GM18951 (cell line): ENCODE results near the gene DLX5.

Experiments
- POLR2A ChIP-seq: IDR thresholded peaks from 4 replicates; pipeline ENCODE4 v1.6.1; 2011; ENCODE audit warnings: mild to moderate bottlenecking; ENCODE audit not compliant: insufficient read length, insufficient read depth; ENCODE audit errors: extremely low read depth
- in situ Hi-C: fragments of 300-500 bp; cut with MboI; formaldehyde crosslinking; loops from one replicate; pipeline ENCODE4 v1.12.0; 2022; ENCODE audit warnings: low sequenced_read_pairs, mixed read lengths, inconsistent platforms; ENCODE audit not compliant: unreplicated experiment

Gene DLX5

DNA sequence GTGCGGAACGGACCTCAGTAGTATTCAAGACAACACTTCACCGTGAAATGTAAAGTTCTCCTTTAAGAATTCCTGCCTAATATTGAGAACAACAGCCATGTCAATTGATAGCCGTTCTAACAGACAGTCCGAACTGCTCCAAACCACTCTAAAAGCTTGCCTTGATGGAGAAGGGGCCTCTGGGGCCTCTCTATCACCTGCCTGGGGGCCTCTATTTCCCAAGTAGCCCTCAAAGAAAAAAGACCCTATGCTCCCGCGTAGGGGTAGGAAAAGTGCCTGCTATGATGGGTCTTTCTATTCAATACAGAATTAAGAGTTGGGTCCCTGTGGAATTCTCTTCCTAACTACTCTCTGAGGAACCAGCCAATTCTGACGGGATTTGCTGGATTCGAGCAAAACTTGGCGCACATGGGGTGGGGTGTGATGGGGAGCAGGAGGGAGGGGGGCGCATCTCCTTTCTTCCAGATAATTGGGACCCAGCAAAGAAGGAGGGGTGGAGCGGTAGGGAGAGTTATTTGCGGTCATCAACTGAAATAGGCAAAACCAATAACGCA, 27.6 kb downstream of the DLX5 start:
- no peak for TF ChIP-seq POLR2A
- in situ Hi-C loops = no loop called here

DNA sequence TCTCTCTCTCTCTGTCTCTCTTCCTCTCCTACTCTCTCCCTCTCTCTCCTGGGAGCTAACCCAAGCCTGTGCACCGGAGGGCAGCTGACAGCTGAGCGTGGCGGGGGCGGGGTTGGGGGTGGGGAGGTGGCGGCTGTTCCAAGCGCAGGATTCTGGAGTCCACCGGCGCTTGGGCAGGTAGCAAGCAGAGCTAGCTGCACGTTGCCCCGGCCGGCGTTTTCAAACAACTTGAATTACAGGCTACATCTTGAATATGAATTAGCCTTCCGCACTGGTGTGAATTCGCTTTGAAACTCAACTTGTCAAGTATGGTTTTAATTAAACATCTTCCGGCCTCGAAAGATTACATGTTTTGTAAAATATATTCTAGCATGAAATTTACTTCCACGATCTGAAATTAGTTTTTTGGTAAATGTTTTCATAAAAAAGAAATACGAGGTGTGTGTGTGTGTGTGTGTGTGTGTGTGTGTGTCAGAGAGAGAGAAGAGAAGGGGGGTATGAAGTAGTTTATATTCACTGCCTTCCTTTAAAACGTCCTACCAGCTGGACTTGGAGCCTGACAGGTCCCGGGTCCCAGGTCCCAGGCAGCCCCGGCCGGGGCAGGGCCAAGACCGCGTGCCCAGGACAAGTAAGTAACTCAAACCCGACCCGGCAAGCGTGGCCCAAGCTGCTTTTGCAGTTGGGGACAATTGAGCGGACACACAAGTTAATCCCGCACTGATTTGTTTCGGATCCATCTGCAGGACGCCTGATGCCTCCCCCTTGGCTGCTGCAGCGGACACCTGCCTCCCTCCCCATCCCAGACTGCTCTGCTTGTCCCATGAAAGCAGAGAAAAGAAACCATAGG, 28.3 kb downstream of the DLX5 start:
- no peak for TF ChIP-seq POLR2A
- in situ Hi-C loops = no loop called here

DNA sequence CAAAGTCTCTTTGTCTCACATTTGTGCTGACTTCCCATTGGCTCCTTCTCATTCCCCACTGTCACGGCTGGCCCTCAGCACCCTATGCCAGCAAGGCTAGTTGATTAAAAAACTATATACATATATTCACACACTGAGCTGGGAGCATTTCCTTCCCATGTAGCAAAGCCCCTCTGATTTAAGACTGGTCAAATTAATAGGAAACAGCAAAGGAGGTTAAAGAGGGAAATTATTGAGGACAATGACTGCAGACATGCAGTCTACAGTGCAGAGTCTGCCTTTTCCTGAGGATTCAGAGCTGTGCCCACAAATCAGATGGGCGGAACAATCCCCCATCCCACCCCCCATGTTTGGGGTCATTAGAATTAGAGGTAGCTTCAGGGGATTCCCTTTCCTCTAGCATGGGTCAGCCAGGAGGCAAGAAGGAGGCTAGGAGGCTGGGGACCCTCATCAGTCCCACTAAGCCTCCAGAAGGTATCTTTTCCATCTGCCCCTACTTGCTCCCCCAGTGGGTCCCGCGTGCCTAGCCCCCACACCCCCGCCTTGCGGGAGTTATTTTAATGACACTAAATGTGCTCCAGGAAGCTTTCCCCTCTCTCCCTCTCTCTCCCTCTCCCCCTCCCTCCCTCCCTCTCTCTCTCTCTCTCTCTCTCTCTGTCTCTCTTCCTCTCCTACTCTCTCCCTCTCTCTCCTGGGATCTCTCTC, 29.1 kb downstream of the DLX5 start:
- TF ChIP-seq POLR2A = no peak

DNA sequence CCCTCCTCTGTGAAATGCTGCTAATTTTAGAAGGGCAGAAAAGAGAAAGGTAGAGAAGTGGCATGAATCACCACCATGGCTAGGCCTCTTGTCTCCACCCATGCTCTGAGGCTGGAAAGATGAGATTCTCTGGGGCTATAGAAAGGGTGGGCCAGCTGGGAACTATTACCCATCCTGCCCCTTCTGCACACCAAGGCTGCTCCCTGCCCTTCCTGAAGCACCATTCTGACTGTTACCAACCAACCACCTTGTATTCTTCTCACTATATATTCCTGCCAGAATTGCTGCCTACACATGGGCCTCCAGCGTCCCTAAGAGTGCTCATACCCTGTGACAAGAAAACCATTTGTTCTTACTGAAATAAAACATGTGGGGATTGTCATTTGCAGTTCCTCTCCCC, 30.7 kb downstream of the DLX5 start:
- no peak for TF ChIP-seq POLR2A
- in situ Hi-C loops = no loop called here

More for the DNA sequence above, 29.1 kb downstream of the DLX5 start:
- in situ Hi-C loops = no loop called here

DNA sequence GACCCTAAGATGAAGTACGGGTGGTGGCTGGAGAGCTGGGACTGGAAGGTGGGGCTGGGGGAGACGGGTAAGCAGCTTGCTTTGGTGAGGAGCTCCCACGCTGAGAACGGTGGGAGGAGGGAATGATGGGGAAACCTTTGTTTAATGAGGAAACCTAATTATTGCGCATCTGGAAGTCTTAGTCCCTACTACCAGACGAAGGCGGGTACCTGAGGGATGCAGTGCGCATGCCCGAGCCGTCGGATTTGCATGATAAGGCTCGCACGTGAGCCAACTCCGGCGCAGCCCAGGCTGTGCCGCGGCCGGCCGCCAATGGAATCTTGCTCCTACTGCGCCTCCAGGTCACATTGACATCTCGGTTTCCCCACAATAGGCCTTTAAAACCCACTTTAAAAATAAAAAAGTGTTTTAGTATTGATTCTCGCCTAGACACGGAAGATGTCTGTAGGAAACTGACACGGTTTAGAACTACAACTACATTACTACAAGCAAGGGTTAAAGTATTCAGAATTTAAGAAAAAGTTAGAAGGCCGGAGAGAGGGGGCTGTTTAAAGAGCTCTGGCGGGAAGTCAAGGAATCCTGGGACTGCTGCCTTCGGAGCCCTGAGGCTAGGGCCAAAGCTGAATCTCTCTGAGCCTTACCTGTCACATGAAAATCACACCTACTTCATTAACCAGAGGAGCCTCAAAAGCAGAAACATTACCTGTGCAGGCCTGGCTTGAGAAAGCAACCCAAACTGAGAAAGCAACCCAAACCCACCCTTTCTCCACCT, 31.4 kb downstream of the DLX5 start:
- in situ Hi-C loops = no loop called here
- no peak for TF ChIP-seq POLR2A

DNA sequence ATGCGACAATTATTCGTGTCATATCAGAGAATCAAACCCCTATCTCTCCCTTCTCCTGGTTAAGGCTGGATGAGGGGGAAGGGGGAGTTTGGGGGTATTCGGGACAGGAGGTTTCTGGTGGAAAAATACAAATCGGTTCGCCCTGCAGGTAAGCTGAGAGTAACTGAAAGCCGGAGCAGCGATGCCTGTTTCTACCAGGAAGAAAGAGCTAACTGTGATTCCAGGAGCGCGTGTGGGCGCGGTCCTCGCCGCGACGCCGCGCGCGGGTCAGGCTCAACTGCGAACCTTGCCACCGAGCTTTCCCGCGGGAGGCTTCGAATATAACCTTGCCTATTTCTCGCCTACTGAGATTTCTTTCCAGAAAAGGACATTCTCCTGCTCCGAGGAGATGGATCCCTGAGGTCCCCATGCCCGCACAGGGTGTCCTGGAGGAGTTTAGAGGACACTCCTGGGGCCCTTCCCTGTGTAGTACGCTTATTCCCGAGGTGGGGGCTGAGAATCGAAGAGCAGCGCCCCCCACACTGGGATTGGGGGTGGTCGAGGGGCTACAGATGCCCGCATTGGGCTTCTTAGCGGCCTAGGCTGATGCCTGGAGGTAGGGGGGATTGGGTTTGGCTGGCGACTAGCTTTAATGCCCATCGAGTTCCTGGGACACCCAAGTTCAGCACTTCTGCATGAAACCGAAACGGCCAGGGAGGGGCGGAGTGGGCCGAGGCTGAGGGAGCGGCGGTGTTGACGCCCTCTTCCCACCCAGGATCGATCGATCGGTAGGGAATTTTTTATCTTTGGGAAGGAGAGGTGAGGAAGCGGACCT, 32.2 kb downstream of the DLX5 start:
- in situ Hi-C loops = no loop called here
- no peak for TF ChIP-seq POLR2A

DNA sequence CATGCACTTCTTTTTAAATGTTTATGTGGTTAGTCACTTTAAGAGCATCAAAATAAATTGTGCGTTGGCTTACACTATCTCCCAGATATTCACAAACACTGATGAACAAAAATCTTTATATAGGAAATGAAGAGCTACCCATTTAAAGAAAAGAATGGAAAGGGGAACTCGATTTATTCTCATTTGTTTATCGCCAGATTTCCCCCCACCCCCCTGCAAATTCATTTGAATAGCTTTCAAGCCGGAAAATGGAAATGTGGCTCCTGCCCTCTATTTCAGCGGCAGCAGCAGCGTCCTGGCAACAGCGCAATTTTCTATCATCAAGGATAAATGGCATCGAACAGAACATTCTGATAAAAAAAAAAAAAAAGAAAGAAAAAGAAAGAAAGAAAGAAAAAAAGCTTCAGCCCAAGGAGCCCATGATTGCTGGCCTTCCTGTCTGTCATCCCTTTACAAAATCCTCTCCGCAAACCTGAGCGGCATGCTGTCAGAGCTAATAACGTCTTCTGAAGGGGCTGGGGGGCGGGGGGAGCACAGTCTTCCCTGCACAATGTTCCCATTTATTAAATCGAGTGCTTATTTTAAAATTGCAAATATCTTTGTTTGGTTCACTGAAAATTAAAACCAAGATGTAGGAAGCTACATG, 33.0 kb downstream of the DLX5 start:
- no peak for TF ChIP-seq POLR2A
- in situ Hi-C loops = no loop called here

DNA sequence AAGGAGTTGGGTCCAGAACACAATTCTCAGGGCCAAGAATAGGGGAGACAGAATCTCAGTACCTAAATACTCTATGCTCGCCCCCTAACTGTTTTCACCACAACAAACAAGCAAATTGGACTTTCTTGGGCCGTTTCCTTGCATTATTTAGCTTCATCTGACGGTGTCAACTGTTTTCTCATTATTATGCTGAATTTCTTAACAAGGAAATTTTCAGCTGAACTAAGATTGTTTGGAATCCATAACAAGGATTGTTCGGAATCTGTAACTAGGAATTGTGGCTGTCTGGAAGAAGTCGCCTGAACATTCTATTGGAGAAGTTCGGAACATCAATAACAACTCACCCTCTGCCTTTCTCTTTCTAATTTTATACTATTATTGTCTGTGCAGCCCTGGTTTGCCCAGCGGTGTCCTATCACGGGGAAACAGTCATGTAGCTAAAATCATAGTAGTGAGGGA, 34.7 kb downstream of the DLX5 start:
- TF ChIP-seq POLR2A = no peak
- in situ Hi-C loops = no loop called here

DNA sequence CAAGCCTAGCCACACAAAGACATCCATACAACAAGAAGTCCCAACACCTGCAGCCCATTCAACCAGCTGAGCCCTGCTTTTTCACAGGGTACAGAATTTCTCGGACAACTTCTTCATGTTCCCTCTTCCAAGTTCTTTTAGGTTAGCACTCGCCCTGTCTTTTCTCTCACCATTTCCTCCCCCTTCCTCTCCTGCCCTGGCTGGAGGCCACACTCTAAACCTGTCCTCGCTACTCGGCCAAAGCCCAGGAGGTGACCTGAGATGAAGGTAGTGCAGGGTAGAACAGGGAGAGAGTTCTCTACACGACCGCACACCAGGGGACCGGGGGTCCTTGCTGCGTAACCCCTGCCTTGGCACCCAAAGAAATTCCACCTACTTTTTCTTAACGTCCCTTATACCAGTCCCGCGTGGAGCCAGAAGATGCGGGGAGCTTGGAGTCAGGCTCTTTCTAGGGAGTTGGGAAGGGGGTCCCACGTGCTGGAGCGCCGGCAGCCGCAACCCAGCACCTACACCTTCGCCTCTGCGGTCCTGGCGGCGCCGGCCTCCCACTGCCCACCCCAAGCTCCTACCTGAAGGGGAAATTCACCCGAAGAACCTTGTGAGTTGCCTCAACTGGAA, 35.3 kb downstream of the DLX5 start:
- TF ChIP-seq POLR2A = no peak
- in situ Hi-C loops = no loop called here

DNA sequence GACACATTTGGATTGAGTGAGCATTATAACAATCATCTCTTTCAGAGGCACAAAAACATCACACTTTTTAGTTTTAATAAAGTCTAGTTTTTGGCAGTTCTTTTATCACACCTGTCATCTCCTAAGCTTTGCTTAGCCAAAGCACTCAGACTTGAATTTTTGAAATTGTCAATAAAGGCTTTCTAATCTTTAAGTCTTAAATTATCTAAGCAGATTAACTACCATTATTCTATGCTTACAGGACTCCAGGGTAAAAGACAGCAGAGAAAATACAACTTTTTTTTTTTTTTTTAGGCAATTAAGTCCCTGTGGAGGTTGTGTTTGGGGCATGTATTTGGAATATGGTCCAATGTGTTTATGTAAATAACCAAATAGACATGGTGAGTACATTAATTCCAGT, 36.9 kb downstream of the DLX5 start:
- in situ Hi-C loops = no loop called here
- no peak for TF ChIP-seq POLR2A

DNA sequence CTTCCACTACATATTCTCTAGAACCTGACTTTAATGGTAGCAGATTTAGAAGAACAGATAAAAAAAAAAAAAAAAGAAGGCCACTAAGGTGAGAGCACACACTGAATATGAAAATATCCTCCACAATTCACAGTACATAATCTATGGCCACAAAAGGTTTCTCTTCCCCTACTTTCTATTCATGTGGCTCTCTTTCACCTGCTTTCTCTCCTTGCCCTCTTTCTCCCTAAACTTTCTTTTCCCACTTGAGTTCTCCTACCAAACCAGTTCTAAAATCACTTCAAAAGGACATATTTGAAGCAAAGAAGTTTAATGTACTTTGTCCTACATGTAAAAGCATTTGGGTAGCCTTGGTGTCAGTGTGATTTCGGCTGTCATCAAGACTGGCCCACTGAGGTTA, 37.7 kb downstream of the DLX5 start:
- in situ Hi-C loops = no loop called here
- TF ChIP-seq POLR2A = no peak
